IMR-90 (cell line): ENCODE data around the gene TXNDC12. TPM values are rescaled to one million over a fixed set of nuclear protein-coding genes. Genes with fewer than 3 reads are reported as not detected.

Experiments
- ATAC-seq: fragments of 200-7000 bp; cut with Tn5 transposase; 2 replicates; pipeline ENCODE4 v1.9.1; 2020; ENCODE audit warnings: low read depth, mild to moderate bottlenecking, moderate library complexity
- BruUV-seq: library from RNA; stranded (reverse); fragments of 400-500 nt; replicated peaks from 2 replicates; lab custom pipeline; 2021; lab: Mats Ljungman, UMichigan
- CTCF ChIA-PET: fragments of 300-600 bp; formaldehyde crosslinking; extraction: SDS; loops from one replicate; lab custom pipeline; 2021; ENCODE audit warnings: antibody characterized with exemption; lab: Yijun Ruan, JAX
- POLR2A ChIA-PET: fragments of 300-600 bp; sonication (Branson Sonifier 250); formaldehyde crosslinking; loops from one replicate; lab custom pipeline; 2022; ENCODE audit warnings: antibody characterized with exemption; ENCODE audit not compliant: unreplicated experiment; lab: Charles Lee
- DNase-seq: peaks from one replicate; pipeline ENCODE4 v3.0.0; 2013
- H2AFZ ChIP-seq: replicated peaks from 2 replicates; pipeline ENCODE3; 2013; ENCODE audit warnings: low read length, mild to moderate bottlenecking; ENCODE audit not compliant: poor library complexity
- H2AK5ac ChIP-seq: 2 replicates; pipeline ENCODE4 v1.6.1; 2013; ENCODE audit warnings: low read depth, low read length, inconsistent platforms
- H2AK9ac ChIP-seq: replicated peaks from 2 replicates; pipeline ENCODE3; 2013; ENCODE audit warnings: mild to moderate bottlenecking, low read depth, low read length, moderate library complexity; ENCODE audit not compliant: poor library complexity
- H2BK120ac ChIP-seq: 2 replicates; pipeline ENCODE4 v1.6.1; 2013; ENCODE audit warnings: low read depth, low read length, inconsistent platforms
- H2BK15ac ChIP-seq: 3 replicates; pipeline ENCODE4 v1.6.1; 2013; ENCODE audit warnings: low read depth, low read length, inconsistent platforms
- H2BK20ac ChIP-seq: 2 replicates; pipeline ENCODE4 v1.6.1; 2013; ENCODE audit warnings: low read depth, mild to moderate bottlenecking, inconsistent platforms, low read length, moderate library complexity
- H2BK5ac ChIP-seq: 2 replicates; pipeline ENCODE4 v1.6.1; 2013; ENCODE audit warnings: mild to moderate bottlenecking, low read depth, low read length, inconsistent platforms; ENCODE audit not compliant: poor library complexity, severe bottlenecking
- H3K14ac ChIP-seq: replicated peaks from 2 replicates; pipeline ENCODE4 v1.6.1; 2013; ENCODE audit warnings: low read depth, low read length, inconsistent platforms
- H3K18ac ChIP-seq: 2 replicates; pipeline ENCODE4 v1.6.1; 2013; ENCODE audit warnings: low read depth, low read length, control low read depth
- H3K23ac ChIP-seq: 2 replicates; pipeline ENCODE4 v1.6.1; 2013; ENCODE audit warnings: low read depth, low read length, inconsistent platforms
- H3K27ac ChIP-seq: 2 replicates; pipeline ENCODE4 v1.5.1; 2013; ENCODE audit warnings: mild to moderate bottlenecking, control low read depth, low read length; ENCODE audit not compliant: insufficient read depth
- H3K27me3 ChIP-seq: 2 replicates; pipeline ENCODE4 v1.6.1; 2013; ENCODE audit warnings: low read length; ENCODE audit not compliant: control insufficient read depth, insufficient read depth
- H3K36me3 ChIP-seq: 2 replicates; pipeline ENCODE4 v1.6.1; 2013; ENCODE audit warnings: low read length, mixed read lengths; ENCODE audit not compliant: control insufficient read depth, insufficient read depth
- H3K4ac ChIP-seq: 2 replicates; pipeline ENCODE4 v1.6.1; 2013; ENCODE audit warnings: low read depth, low read length, inconsistent platforms
- H3K4me1 ChIP-seq: 2 replicates; pipeline ENCODE4 v1.6.1; 2013; ENCODE audit warnings: low read length, mixed read lengths; ENCODE audit not compliant: control insufficient read depth, insufficient read depth
- H3K4me2 ChIP-seq: 2 replicates; pipeline ENCODE4 v1.6.1; 2013; ENCODE audit warnings: low read depth, mild to moderate bottlenecking, control low read depth, low read length, moderate library complexity
- H3K4me3 ChIP-seq: 2 replicates; pipeline ENCODE4 v1.5.1; 2013; ENCODE audit warnings: low read depth, mild to moderate bottlenecking, control low read depth, low read length, moderate library complexity; ENCODE audit not compliant: insufficient read depth
- H3K56ac ChIP-seq: 2 replicates; pipeline ENCODE4 v1.6.1; 2013; ENCODE audit warnings: low read length, inconsistent platforms; ENCODE audit not compliant: insufficient read depth; ENCODE audit errors: extremely low read depth
- H3K79me1 ChIP-seq, 2 experiments: 2 replicates each; pipeline ENCODE4 v1.6.1; 2013; ENCODE audit warnings: low read length in 2 of 2, inconsistent platforms in 1 of 2, low read depth in 1 of 2
- H3K9ac ChIP-seq: 2 replicates; pipeline ENCODE4 v1.6.1; 2013; ENCODE audit warnings: low read depth, low read length, control low read depth
- H3K9me1 ChIP-seq: 2 replicates; pipeline ENCODE4 v1.6.1; 2013; ENCODE audit warnings: low read length, inconsistent platforms; ENCODE audit not compliant: insufficient read depth
- H3K9me3 ChIP-seq: 2 replicates; pipeline ENCODE4 v1.6.1; 2013; ENCODE audit warnings: low read length; ENCODE audit not compliant: control insufficient read depth, insufficient read depth
- H4K20me1 ChIP-seq: 2 replicates; pipeline ENCODE4 v1.6.1; 2013; ENCODE audit warnings: low read length, inconsistent platforms; ENCODE audit not compliant: insufficient read depth
- H4K5ac ChIP-seq: 2 replicates; pipeline ENCODE4 v1.6.1; 2013; ENCODE audit warnings: mild to moderate bottlenecking, low read depth, low read length, control low read depth
- H4K8ac ChIP-seq, 2 experiments: 2 replicates each; pipeline ENCODE4 v1.6.1; 2013; ENCODE audit warnings: low read depth in 2 of 2, low read length in 2 of 2, control low read depth in 1 of 2, inconsistent platforms in 1 of 2
- H4K91ac ChIP-seq: 2 replicates; pipeline ENCODE4 v1.6.1; 2013; ENCODE audit warnings: low read depth, low read length, inconsistent platforms; ENCODE audit not compliant: insufficient read depth
- BHLHE40 ChIP-seq: fragments of 150-350 bp; IDR thresholded peaks from 2 replicates; pipeline ENCODE4 v1.6.1; 2016; ENCODE audit warnings: mild to moderate bottlenecking, low read depth, low read length
- CEBPB ChIP-seq: IDR thresholded peaks from 2 replicates; pipeline ENCODE4 v1.6.1; 2012; ENCODE audit warnings: low read depth, low read length, improper control_type of control experiment
- CHD1 ChIP-seq: IDR thresholded peaks from 2 replicates; pipeline ENCODE4 v1.6.1; 2012; ENCODE audit warnings: low read depth, low read length, improper control_type of control experiment
- ELK1 ChIP-seq: fragments of 150-350 bp; IDR thresholded peaks from 2 replicates; pipeline ENCODE4 v1.6.1; 2016; ENCODE audit warnings: low read depth, mild to moderate bottlenecking, low read length, moderate library complexity, borderline replicate concordance
- MAFK ChIP-seq: IDR thresholded peaks from 2 replicates; pipeline ENCODE4 v1.6.1; 2012; ENCODE audit warnings: low read depth, low read length, improper control_type of control experiment
- MAZ ChIP-seq: IDR thresholded peaks from 2 replicates; pipeline ENCODE4 v1.6.1; 2012; ENCODE audit warnings: low read depth, mild to moderate bottlenecking, low read length, improper control_type of control experiment, moderate library complexity, borderline replicate concordance
- MXI1 ChIP-seq: IDR thresholded peaks from 2 replicates; pipeline ENCODE4 v1.6.1; 2012; ENCODE audit warnings: low read depth, mild to moderate bottlenecking, low read length, moderate library complexity, borderline replicate concordance
- POLR2A ChIP-seq: IDR thresholded peaks from 2 replicates; pipeline ENCODE4 v1.6.1; 2012; ENCODE audit warnings: mild to moderate bottlenecking, low read depth, low read length
- RAD21 ChIP-seq: IDR thresholded peaks from 2 replicates; pipeline ENCODE4 v1.6.1; 2012; ENCODE audit warnings: low read length, improper control_type of control experiment
- RCOR1 ChIP-seq: IDR thresholded peaks from 2 replicates; pipeline ENCODE4 v1.6.1; 2012; ENCODE audit warnings: mild to moderate bottlenecking, low read length, improper control_type of control experiment; ENCODE audit not compliant: insufficient replicate concordance
- USF2 ChIP-seq: fragments of 150-350 bp; IDR thresholded peaks from 2 replicates; pipeline ENCODE4 v1.6.1; 2017; ENCODE audit warnings: mild to moderate bottlenecking, antibody characterized with exemption, low read length, low read depth
- WGBS, 2 experiments: methylation state at CpG; one replicate each; pipeline versions ENCODE4 v1.1.5 to v1.1.7; 2013; ENCODE audit warnings: missing lambda C conversion rate in 2 of 2; ENCODE audit not compliant: insufficient read length in 1 of 2; ENCODE audit errors: extremely low coverage in 2 of 2; 5-methylcytosine and 5-hydroxymethylcytosine counted together
- dilution Hi-C: fragments of 300-500 bp; cut with HindIII; formaldehyde crosslinking; loops from one replicate; pipeline ENCODE4 v1.14.3; 2018; ENCODE audit warnings: low sequenced_read_pairs; ENCODE audit not compliant: unreplicated experiment
- in situ Hi-C: fragments of 300-500 bp; cut with MboI; formaldehyde crosslinking; loops from 3 replicates; pipeline ENCODE4 v1.14.3; 2019; ENCODE audit warnings: low sequenced_read_pairs, inconsistent platforms, mixed read lengths
- intact Hi-C: fragments of 100-400 bp; cut with micrococcal nuclease; formaldehyde crosslinking; loops from 2 replicates; pipeline ENCODE4 v1.10.0; 2022
- polyA plus RNA-seq, 3 experiments: library from polyadenylated mRNA; depleted of rRNA; stranded (reverse); fragments of >200 nt; gene quantifications; 2 replicates each; pipeline ENCODE4 v1.2.3, GENCODE V29; 2012; ENCODE audit warnings: low replicate concordance in 1 of 3
- total RNA-seq: library from RNA; depleted of rRNA; stranded (reverse); fragments of >200 nt; gene quantifications from 2 replicates; pipeline ENCODE4 v1.2.3, GENCODE V29; 2012

TXNDC12 gene
- total and polyA plus RNA-seq, 2 of the 4 experiments (the other 2 are of a cell fraction): 24.4 to 29.9 TPM

DNA sequence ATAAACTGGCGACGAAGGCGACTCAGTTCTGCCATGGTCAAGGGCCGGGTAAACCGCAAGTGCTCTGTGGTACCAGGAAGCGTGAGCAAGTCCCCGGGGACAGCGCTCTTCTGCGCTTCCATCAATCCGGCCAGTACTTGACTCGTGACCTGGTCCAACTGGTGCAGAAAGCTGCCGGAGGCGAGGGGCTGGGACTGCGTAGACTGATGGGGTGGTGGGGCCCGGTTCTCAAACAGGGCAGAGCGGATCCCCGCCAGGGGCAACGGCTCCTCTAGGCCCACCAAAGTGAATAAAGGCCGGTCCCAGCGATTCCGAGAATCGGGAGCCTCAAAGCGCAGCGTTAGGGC lies 22.2 kb downstream of the TXNDC12 start:
- CTCF ChIA-PET: interaction anchor here (1.1 kb wide), 1 partner anchor 21 kb away, joined by 3 read pairs; no protein-coding TSS in a partner anchor
- no TSS peak for BruUV-seq

More for the DNA sequence above, 22.2 kb downstream of the TXNDC12 start:
- Histone ChIP-seq H3K36me3 (no peaks in the 10 kb centered on the region), H3K4me3 (peak overlapping the region; percentile 90), H4K8ac (peak overlapping the region; percentile 86 to 99; a peak in 2 of 4 replicates), H3K27ac (peak overlapping the region; percentile 93), H3K9ac (peak overlapping the region; percentile 83), H3K79me1 (peaks cover 19 to 44% of the 10 kb centered on the region in 2 experiments), H4K91ac (no peak overlapping the region), H3K9me3 (no peaks in the 10 kb centered on the region), H3K9me1 (peaks cover 6% of the 10 kb centered on the region; the same call in 1 of the 2 replicates), H2AFZ (peak overlapping the region; percentile 99), H3K14ac (peak overlapping the region; percentile 87), H2BK20ac (no peak overlapping the region), H4K20me1 (peaks cover 18% of the 10 kb centered on the region), H3K4me1 (peaks cover 6% of the 10 kb centered on the region), H2AK9ac (peak overlapping the region; percentile 59), H2BK5ac (peak overlapping the region; percentile 90), H3K27me3 (no peaks in the 10 kb centered on the region), H4K5ac (no peak overlapping the region), H3K4ac (peak overlapping the region; percentile 76), H3K4me2 (peak overlapping the region; percentile 83), H2BK15ac (no peak overlapping the region), H2AK5ac (0 out of 2 replicates have a peak overlapping the region, but pooled peaks have one; percentile 96), H3K18ac (no peak overlapping the region), H2BK120ac (no peak overlapping the region), H3K23ac (peak overlapping the region; percentile 82; the same call in 1 of the 2 replicates), H3K56ac (peak overlapping the region; percentile 72; the same call in 1 of the 2 replicates)
- POLR2A ChIA-PET: no interaction called here
- peak; percentile 60 for DNase-seq
- dilution Hi-C loops: no loop called here
- ATAC-seq: peak; percentile 54
- WGBS, 2 experiments: 7% methylated on average over 23 of the region's 24 CpGs; no CpG with 5 or more reads in 1 of the 2 experiments
- in situ Hi-C loops: no loop called here
- peak; percentile 43; the same call in 1 of the 2 replicates for TF ChIP-seq BHLHE40
- TF ChIP-seq MXI1: no peak
- TF ChIP-seq CEBPB: no peak
- no peak for TF ChIP-seq MAFK
- no peak for TF ChIP-seq RCOR1
- no peak for TF ChIP-seq ELK1
- TF ChIP-seq USF2: no peak
- TF ChIP-seq MAZ: no peak
- no peak for TF ChIP-seq RAD21
- TF ChIP-seq POLR2A: no peak
- TF ChIP-seq CHD1: 0 out of 2 replicates have a peak, but pooled peaks have one; percentile 81
- intact Hi-C loops: no loop called here
